Activated CD8-positive, alpha-beta memory T cell treated with anti-CD3 and anti-CD28 coated beads, Interleukin-2, amount 10 ng/mL, durations not matched to agents 7 days and 5 days (primary cell): Measurements from ENCODE around the gene HPCAL4. TPM values are rescaled to one million over a fixed set of nuclear protein-coding genes. Genes with fewer than 3 reads are reported as not detected.
A peak's percentile ranks its signal among the peaks of the same experiment; 100 is the strongest.

ENCODE experiments used
- ATAC-seq: fragments of 150-1000 bp; cut with Tn5 transposase; one replicate; pipeline ENCODE4 v1.10.0; 2021; ENCODE audit warnings: moderate library complexity
- CTCF ChIA-PET: fragments of 350-600 bp; sonication (Branson Sonifier 250); formaldehyde crosslinking; loops from one replicate; lab custom pipeline; 2021; ENCODE audit warnings: antibody characterized with exemption; lab: Charles Lee
- DNase-seq: peaks from one replicate; pipeline ENCODE4 v3.0.0-alpha.2; 2020
- H3K27ac Mint-ChIP-seq: one replicate; pipeline ENCODE4 v1.8.0; 2021; ENCODE audit warnings: mild to moderate bottlenecking, mixed read lengths
- H3K27me3 Mint-ChIP-seq: one replicate; pipeline ENCODE4 v1.8.0; 2021; ENCODE audit warnings: mixed read lengths
- H3K36me3 Mint-ChIP-seq: one replicate; pipeline ENCODE4 v1.8.0; 2021; ENCODE audit warnings: mild to moderate bottlenecking, mixed read lengths
- H3K4me1 Mint-ChIP-seq: one replicate; pipeline ENCODE4 v1.8.0; 2021; ENCODE audit warnings: mixed read lengths
- H3K4me3 Mint-ChIP-seq: one replicate; pipeline ENCODE4 v1.8.0; 2021; ENCODE audit warnings: mild to moderate bottlenecking, moderate library complexity, mixed read lengths
- H3K9me3 Mint-ChIP-seq: one replicate; pipeline ENCODE4 v1.8.0; 2022; ENCODE audit warnings: low read depth, mixed read lengths
- total RNA-seq, 2 experiments: library from RNA; stranded (reverse); gene quantifications; one replicate each; pipeline ENCODE4 v1.2.3, GENCODE V29; 2021

Gene HPCAL4
- total RNA-seq, 2 experiments from 2014 or later: 0.18 to 0.30 TPM

DNA sequence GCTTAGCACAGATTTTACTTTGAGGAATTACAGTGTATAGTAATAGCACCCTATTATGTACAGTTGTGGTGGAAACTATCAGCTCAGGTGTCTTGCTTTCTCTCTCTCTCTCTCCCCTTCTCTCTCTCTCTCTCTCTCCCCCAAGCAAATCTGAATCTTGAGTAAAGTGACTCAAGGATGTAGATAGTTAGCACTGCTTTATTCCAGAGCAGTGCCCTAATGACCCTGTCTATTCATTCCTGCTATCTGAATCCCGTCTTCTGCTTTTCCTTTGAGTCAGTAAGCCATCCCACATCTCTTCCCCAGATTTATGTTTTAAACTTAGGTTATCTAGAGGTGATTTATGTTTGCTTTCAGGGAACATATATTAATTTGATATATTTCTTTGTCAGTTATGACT lies 5.2 kb upstream of the HPCAL4 start:
- no peak overlapping the region for H3K27ac Mint-ChIP-seq
- no peaks in the 10 kb centered on the region for H3K9me3 Mint-ChIP-seq
- peaks cover 6% of the 10 kb centered on the region for H3K4me1 Mint-ChIP-seq
- CTCF ChIA-PET: no interaction called here
- no peak overlapping the region for H3K4me3 Mint-ChIP-seq
- ATAC-seq (no peak), DNase-seq (no peak)
- H3K27me3 Mint-ChIP-seq: peaks cover 61% of the 10 kb centered on the region
- H3K36me3 Mint-ChIP-seq: no peaks in the 10 kb centered on the region

DNA sequence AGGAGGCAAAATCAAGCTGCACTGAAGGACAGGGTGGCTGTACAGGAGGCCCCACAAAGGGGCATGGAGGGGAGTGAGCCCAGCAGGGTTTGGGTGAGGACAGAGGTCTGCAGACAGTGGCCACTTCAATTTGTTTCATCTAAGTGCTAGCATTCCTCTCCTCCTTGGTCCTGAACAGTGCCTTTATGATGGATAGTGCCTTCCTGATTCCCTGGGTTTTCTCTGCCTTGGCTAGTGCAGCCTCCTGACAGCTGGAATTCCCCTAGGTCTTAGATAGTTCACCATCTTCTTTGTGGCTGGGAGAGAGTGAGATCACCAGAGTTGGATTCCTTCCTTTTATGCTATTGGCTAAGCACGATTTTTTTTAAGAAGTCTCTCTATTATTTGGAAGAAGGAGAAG lies 3.8 kb upstream of the HPCAL4 start:
- CTCF ChIA-PET: interaction anchor here (2.2 kb wide), 1 partner anchor 23 kb away, joined by 6 read pairs; the partner anchor contains the start of gene NT5C1A
- H3K9me3 Mint-ChIP-seq: no peaks in the 10 kb centered on the region
- no peak overlapping the region for H3K4me3 Mint-ChIP-seq
- ATAC-seq (no peak), DNase-seq (no peak)
- no peaks in the 10 kb centered on the region for H3K36me3 Mint-ChIP-seq
- H3K27ac Mint-ChIP-seq: no peak overlapping the region
- peaks cover 16% of the 10 kb centered on the region for H3K4me1 Mint-ChIP-seq
- peaks cover 61% of the 10 kb centered on the region for H3K27me3 Mint-ChIP-seq

DNA sequence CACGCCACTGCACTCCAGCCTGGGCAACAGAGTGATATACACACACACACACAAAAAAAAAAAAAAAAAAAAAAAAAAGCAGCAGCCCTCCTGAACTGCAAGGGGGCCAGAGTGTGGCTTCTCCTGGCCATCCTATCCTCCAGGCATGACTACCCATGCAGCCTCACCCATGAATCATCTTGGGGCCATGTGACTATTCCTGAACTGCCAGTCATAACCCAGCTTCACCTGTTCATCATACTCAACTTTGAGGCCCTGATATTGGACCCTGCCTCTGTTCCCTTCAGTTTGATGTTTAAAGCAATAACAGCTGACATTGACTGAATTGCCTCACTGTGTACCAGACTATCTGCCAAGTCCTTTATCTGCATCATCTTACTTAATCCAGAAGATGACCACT lies 2.8 kb upstream of the HPCAL4 start:
- Mint-ChIP-seq H3K4me1 (peaks cover 16% of the 10 kb centered on the region), H3K27me3 (peaks cover 65% of the 10 kb centered on the region), H3K27ac (no peak overlapping the region), H3K4me3 (no peak overlapping the region), H3K9me3 (no peaks in the 10 kb centered on the region), H3K36me3 (no peaks in the 10 kb centered on the region)
- DNase-seq (no peak), ATAC-seq (no peak)
- CTCF ChIA-PET: interaction anchor here (2.2 kb wide), 1 partner anchor 22 kb away, joined by 6 read pairs; the partner anchor contains the start of gene NT5C1A

GRCh38 chr1:39692152-39693074 lies 1.2 kb upstream of the HPCAL4 start:
- DNase-seq: no peak
- Mint-ChIP-seq H3K27ac (no peak overlapping the region), H3K9me3 (no peaks in the 10 kb centered on the region), H3K4me1 (peaks cover 16% of the 10 kb centered on the region), H3K4me3 (no peak overlapping the region), H3K36me3 (no peaks in the 10 kb centered on the region), H3K27me3 (peaks cover 68% of the 10 kb centered on the region)
- CTCF ChIA-PET: interaction anchor here (1.1 to 5.4 kb wide), 4 partner anchors 9 to 39 kb away, joined by 4 to 19 read pairs (median 10); no protein-coding TSS in a partner anchor
- no peak for ATAC-seq

GRCh38 chr1:39690794-39691382 lies 345 bp downstream of the HPCAL4 start:
- ATAC-seq: peak; percentile 2
- H3K36me3 Mint-ChIP-seq: no peaks in the 10 kb centered on the region
- CTCF ChIA-PET: interaction anchor here (1.0 to 5.4 kb wide), 8 partner anchors 9 to 108 kb away, joined by 3 to 19 read pairs (median 4); partner anchors contain the start of gene NT5C1A
- DNase-seq: no peak
- H3K4me3 Mint-ChIP-seq: peak overlapping the region; percentile 40
- H3K27me3 Mint-ChIP-seq: peaks cover 64% of the 10 kb centered on the region
- no peak overlapping the region for H3K27ac Mint-ChIP-seq
- peaks cover 16% of the 10 kb centered on the region for H3K4me1 Mint-ChIP-seq
- H3K9me3 Mint-ChIP-seq: no peaks in the 10 kb centered on the region

DNA sequence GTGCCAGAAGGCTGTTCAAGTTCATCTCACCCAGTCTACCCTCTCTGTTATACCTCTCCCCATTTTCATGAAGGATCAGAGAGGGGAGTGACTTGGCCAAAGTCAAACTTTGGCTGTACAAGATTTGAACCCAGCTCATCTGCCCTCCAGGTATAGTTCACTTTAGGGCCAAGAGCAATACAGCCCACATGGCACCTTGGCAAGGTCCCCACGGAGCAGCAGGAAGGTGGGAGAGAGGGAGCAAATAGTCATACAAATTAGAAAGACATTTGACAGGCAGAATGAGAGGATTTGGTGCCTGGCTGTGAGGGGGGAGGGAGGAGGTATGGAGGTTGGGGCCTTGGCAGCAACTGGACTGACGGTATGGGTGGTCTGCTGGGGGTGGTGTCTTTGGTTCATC lies 1.0 kb downstream of the HPCAL4 start:
- Mint-ChIP-seq H3K4me3 (peak overlapping the region; percentile 40), H3K9me3 (no peaks in the 10 kb centered on the region), H3K4me1 (peaks cover 16% of the 10 kb centered on the region), H3K36me3 (no peaks in the 10 kb centered on the region), H3K27me3 (peaks cover 60% of the 10 kb centered on the region), H3K27ac (no peak overlapping the region)
- ATAC-seq (no peak), DNase-seq (no peak)
- CTCF ChIA-PET: interaction anchor here (1.1 to 5.4 kb wide), 3 partner anchors 14 to 84 kb away, joined by 3 to 19 read pairs (median 3); no protein-coding TSS in a partner anchor

- H3K4me3 Mint-ChIP-seq: no peak overlapping the region
- DNase-seq (no peak), ATAC-seq (no peak)
- no peaks in the 10 kb centered on the region for H3K36me3 Mint-ChIP-seq
- H3K27me3 Mint-ChIP-seq: peaks cover 59% of the 10 kb centered on the region
- H3K9me3 Mint-ChIP-seq: no peaks in the 10 kb centered on the region
- H3K27ac Mint-ChIP-seq: no peak overlapping the region
- CTCF ChIA-PET: interaction anchor here (1.1 to 5.4 kb wide), 5 partner anchors 12 to 83 kb away, joined by 3 to 19 read pairs (median 4); partner anchors contain the start of gene NT5C1A
- peaks cover 16% of the 10 kb centered on the region for H3K4me1 Mint-ChIP-seq
Observed at GRCh38 chr1:39689635-39690034, 1.6 kb downstream of the HPCAL4 start.

DNA sequence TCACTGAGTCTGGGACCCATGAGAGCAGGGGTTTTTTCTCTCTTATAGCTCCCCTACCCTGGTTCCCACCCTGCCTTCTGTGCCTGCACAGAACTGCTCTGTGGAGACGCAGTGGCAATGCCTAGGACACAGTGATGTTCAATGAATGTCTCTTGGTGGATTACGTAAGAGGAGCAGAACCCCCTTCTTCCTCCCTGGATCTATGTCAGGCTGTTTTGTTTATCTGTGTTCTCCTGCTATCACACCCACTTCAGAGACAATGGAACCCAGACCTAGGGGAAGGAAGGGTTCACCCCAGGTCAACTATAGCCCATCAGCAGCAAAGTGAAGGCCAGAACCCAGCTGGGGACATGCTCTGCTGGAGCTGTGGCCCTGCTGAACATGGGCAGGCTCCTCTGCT lies 2.0 kb downstream of the HPCAL4 start:
- H3K4me1 Mint-ChIP-seq: peaks cover 16% of the 10 kb centered on the region
- no peak overlapping the region for H3K27ac Mint-ChIP-seq
- H3K9me3 Mint-ChIP-seq: no peaks in the 10 kb centered on the region
- H3K4me3 Mint-ChIP-seq: no peak overlapping the region
- DNase-seq: no peak
- H3K27me3 Mint-ChIP-seq: peaks cover 60% of the 10 kb centered on the region
- ATAC-seq: no peak
- CTCF ChIA-PET: interaction anchor here (1.2 to 5.4 kb wide), 4 partner anchors 13 to 37 kb away, joined by 3 to 19 read pairs (median 6); partner anchors contain the start of gene NT5C1A
- no peaks in the 10 kb centered on the region for H3K36me3 Mint-ChIP-seq

DNA sequence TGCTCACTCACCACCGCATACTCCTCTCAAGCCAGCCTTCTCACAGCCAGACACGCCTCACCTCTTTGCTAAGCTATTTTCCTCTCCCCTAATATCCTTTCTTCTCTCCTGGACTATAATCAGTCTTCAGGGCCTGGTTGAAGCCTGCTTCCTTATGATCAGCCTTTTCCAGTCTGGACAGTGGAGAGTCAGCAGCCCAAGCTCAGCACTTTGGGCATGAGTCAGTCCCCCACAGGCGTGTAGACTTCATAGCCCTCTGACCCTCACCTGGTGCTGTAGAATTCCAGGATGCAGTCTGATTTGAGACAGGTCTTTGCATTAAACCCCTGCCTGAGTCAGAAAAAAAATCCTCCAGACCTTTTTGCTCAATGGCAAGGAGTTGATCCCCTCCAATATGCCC lies 2.5 kb downstream of the HPCAL4 start:
- CTCF ChIA-PET: interaction anchor here (1.2 to 5.4 kb wide), 5 partner anchors 13 to 82 kb away, joined by 3 to 19 read pairs (median 4); partner anchors contain the start of gene NT5C1A
- no peaks in the 10 kb centered on the region for H3K36me3 Mint-ChIP-seq
- H3K4me1 Mint-ChIP-seq: peaks cover 18% of the 10 kb centered on the region
- peaks cover 59% of the 10 kb centered on the region for H3K27me3 Mint-ChIP-seq
- H3K9me3 Mint-ChIP-seq: no peaks in the 10 kb centered on the region
- no peak overlapping the region for H3K27ac Mint-ChIP-seq
- DNase-seq (no peak), ATAC-seq (no peak)
- no peak overlapping the region for H3K4me3 Mint-ChIP-seq

- Mint-ChIP-seq H3K4me3 (no peak overlapping the region), H3K4me1 (peaks cover 15% of the 10 kb centered on the region), H3K27ac (no peak overlapping the region), H3K27me3 (peaks cover 59% of the 10 kb centered on the region), H3K36me3 (no peaks in the 10 kb centered on the region), H3K9me3 (no peaks in the 10 kb centered on the region)
- CTCF ChIA-PET: no interaction called here
- ATAC-seq (no peak), DNase-seq (no peak)
Observed at GRCh38 chr1:39687243-39687642, 4.0 kb downstream of the HPCAL4 start.

DNA sequence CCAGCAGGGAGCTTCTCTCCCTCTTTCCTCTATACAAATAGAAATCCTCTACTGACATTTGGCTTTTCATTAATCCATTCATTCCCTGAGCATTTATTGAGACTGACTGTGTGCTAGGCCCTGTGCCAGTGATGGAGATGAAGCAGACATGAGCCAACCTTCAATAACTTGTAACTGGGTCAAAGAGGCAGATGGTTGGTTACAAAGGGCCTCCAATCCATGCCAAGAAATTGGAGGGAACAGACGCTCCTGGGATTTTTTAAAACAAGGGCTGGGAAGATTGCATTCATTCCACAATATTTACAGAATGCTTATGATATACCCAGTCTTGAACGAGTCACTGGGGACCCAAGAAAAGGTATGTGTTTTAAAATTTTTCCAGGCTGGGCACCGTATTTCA lies 6.2 kb downstream of the HPCAL4 start:
- CTCF ChIA-PET: interaction anchor here (1.1 to 1.3 kb wide), 3 partner anchors 17 to 27 kb away, joined by 3 read pairs; no protein-coding TSS in a partner anchor
- Mint-ChIP-seq H3K4me1 (peaks cover 6% of the 10 kb centered on the region), H3K36me3 (no peaks in the 10 kb centered on the region), H3K27me3 (peaks cover 55% of the 10 kb centered on the region), H3K9me3 (no peaks in the 10 kb centered on the region), H3K27ac (no peak overlapping the region), H3K4me3 (no peak overlapping the region)
- DNase-seq (no peak), ATAC-seq (no peak)

GRCh38 chr1:39684313-39684664 lies 6.9 kb downstream of the HPCAL4 start:
- CTCF ChIA-PET: interaction anchor here (1.2 to 1.4 kb wide), 3 partner anchors 12 to 26 kb away, joined by 3 read pairs; no protein-coding TSS in a partner anchor

More at GRCh38 chr1:39684313-39684664, 6.9 kb downstream of the HPCAL4 start:
- ATAC-seq (no peak), DNase-seq (no peak)
- Mint-ChIP-seq H3K36me3 (no peaks in the 10 kb centered on the region), H3K27me3 (peaks cover 48% of the 10 kb centered on the region), H3K4me1 (peaks cover 6% of the 10 kb centered on the region), H3K4me3 (no peak overlapping the region), H3K9me3 (no peaks in the 10 kb centered on the region), H3K27ac (no peak overlapping the region)
